Measurements from ENCODE around the gene SAFB2.

The SAFB2 gene

DNA sequence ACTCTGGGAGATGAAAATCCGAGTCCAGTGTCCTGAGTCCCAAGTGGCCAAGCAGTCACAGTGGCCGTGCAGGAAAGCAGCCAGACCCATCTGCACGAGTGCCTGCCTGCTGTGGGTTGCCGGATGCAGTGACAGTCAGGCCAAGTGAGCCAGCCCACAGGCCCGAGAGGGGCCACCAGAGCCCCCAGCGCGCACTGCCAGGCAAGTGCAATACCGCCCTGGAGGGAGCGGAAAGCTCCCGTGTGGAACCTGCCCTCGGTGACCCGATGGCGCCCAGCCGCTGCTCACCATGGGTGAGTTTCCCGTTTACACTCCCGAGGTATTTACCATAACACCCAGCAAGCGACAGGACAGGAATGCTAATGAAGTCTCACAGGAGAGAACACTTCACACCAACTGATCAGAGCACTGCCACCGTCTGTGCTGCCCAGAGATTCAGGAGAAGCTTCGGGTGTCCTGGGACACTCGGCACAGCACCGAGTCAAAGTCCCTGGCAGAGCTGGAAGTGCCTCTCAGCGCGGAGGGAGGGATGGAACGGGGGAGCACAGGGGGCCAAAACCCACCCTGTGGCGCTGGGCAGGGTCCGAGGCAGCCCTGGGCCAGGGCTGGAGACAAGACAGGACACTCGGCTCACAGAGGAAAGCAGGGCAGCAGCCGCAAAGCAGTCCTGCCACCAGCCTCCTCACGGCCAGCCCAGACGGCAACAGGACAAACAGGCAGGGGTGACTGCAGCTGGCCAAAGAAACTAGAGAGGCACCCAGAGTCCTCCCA lies 33.5 kb downstream of the SAFB2 start:
- intact Hi-C loops (cut with DNase I), result loop anchor here (10.0 kb wide), 1 partner anchor 544 kb away; no protein-coding TSS in a partner anchor
- DNase-seq, result no peak

DNA sequence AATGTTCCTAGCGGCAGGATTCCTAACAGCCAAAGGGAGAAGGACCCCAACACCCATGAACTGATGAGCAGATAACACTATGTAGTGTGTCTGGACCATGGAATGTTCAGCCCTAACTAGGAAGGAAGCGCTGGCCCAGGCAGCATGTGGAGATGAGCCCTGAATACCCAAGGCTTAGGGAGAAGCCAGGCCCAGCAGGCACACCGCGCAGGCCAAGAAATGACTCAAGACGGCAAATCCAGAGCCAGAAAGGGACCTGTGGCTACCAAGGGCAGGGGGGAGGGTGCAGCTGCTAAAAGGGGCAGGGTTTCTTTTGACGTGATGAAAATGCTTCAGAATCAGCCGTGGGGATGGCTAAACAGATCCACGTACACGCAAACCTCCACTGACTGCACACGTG lies 34.1 kb downstream of the SAFB2 start:
- peak in 9 of 42 donors; percentile 13 to 66 (median 39) for DNase-seq
- intact Hi-C loops (cut with DNase I), result loop anchor here (10.0 kb wide), 1 partner anchor 544 kb away; no protein-coding TSS in a partner anchor

DNA sequence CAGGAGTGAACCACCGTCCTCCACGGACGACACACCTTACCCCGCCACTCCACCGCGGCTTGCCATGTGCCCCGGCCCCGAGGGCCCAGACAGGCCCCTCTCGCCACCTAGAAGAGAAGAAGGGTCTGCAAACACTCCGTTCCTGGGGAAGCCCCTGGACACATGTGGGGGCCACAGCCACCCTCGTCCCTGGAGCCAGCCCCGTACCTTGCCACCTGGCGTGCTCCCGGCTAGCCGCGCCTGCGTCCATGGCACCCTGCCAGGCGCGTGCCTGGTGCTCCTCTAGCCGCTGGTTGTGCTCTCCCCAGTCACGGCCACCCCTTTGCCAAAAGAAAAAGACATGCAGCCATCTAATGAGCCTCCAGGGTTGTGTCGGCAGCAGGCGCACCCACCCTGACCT lies 34.9 kb downstream of the SAFB2 start:
- DNase-seq, result no peak
- intact Hi-C loops (cut with DNase I), result loop anchor here (10.0 kb wide), 1 partner anchor 543 kb away; no protein-coding TSS in a partner anchor

DNA sequence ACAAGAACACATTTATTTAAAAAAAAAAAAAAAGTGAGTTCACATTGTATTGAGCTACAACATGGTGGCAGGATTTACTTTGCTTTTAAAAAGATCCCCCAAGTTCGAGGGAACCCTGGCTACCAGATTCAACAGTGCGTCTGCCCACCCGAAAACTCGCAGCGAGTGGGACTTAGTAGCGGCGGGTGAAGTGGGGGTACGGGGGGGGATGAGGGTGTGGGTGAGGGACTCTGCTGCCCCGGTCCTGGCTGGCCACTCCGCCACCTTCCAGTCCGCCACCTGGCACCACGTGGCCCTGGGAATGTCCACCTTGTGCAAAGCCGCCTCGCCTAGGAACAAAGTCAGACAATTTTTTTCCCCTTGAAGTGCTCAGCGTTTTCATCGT lies 35.5 kb downstream of the SAFB2 start:
- intact Hi-C loops (cut with DNase I), result loop anchor here (10.0 kb wide), 1 partner anchor 542 kb away; no protein-coding TSS in a partner anchor
- no peak for DNase-seq

DNA sequence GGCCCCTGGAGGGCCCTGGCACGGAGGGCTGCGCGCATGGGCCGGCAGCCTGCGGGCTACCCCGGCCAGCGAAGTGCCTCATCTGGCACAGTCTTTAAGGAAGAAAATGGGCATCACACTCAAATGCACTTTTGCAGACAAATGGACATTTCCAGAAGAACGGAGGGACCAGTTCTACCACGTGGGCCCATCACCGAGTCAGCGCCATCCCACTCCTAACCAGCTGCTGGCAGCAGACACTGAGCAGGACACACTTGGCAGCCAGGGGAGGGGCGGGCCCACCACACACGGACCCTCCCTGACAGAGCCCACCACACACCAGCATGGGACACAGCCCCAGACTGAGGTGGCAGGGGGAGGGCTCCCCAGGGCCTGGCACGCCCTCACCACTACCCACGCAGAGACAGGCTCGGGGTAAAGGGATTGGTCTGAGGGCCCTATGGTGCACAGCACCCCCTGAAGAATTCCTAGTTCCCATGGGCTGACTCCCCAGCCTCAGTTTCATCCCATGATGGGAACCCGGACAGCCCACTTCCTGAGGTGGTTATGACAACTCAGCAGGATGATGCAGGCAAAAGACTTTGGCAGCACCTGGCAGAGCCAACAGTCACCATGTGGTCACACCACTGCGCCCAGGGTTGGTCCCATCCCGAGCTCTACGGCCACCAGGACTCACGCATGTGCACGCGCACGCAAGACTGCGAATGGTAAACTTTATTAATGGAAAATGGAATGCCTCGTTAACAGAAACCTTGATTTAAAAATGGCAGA lies 36.1 kb downstream of the SAFB2 start:
- intact Hi-C loops (cut with DNase I), result loop anchor here (10.0 kb wide), 1 partner anchor 542 kb away; no protein-coding TSS in a partner anchor
- DNase-seq, result peak in 9 of 42 donors; percentile 16 to 69 (median 37)

DNA sequence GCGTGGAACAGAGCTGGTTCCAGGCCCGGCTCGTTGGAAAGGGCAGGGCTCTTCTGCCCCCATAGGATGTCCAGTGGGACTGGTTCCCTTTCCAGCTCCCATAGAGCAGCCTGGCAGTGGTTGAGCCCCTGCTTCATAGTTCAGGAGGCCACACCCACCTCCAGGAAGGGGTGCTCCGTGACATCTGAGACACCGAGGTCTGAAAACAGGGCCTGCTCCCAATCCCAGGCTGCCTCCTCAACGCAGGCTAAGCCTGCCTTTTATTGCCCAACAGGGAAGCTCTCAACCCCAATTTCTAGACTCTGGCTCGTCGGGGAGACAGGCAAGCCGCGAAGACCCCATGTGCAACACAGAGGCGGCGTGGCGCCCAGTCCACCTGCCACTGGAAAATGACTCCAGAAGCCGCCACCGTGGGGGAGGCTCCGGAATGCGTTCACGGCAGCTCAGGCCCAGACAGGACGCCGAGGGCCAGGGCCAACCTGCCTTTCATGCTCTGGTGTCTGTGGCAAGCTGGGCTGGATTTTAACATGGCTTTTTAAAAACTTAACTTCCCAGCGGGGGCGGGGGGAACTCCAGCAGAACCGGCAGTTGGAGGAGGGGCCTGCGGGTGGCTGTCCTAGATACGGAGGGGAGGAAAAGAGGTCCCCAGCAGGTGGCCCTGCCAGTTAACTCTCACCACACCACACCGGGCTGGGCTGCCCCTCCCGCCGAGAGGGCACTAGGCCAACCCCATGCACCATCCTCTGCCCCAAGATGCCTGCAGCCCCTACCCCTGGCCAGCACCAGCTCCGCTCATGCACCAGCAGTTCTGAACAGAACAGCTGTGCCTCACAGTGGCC lies 36.9 kb downstream of the SAFB2 start:
- intact Hi-C loops (cut with DNase I), result loop anchor here (10.0 kb wide), 1 partner anchor 541 kb away; no protein-coding TSS in a partner anchor

DNA sequence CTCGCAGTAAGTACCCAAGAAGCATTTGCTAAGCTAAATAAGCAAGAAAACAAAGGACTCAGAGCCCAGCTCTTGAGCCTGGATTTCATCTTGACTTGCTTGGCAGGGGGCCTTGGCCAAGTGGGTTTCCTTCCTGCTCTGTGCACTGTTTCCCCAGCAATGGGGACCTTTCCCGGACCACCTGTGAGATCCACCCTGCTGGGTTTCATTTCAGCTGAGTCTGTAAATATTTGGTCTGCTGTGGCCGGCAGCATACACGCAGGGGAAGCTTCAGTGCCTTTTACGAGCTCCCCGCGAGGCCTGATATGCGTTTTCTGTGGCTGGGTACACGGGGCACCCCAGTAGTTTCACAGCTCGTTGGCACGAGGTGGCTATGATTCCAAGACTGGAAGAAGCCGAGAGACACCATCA lies 42.4 kb downstream of the SAFB2 start:
- intact Hi-C loops (cut with DNase I), result loop anchor here (10.0 kb wide), 1 partner anchor 535 kb away; no protein-coding TSS in a partner anchor
- DNase-seq, result no peak

More for the DNA sequence above, 36.9 kb downstream of the SAFB2 start:
- DNase-seq, result peak in 40 of 42 donors; percentile 11 to 75 (median 45)

DNA sequence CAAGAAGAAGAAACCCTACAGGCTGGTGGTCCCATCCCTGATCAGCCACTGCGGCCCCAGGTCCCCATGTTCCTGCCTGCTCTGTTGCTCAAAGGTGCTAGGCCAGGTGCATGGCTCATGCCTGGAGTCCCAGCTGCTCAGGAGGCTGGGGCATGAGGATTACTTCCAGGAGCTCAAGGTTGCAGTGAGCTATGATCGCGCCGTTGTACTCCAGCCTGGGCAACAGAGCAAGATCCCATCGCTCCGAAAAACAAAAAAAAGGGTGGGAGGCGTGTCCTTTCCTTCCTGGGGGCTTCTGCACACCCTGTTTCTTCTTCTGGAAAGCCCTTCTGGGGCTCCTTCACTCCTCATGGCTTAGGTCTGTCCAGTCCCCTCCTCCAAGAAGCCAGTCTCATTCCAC lies 42.9 kb downstream of the SAFB2 start:
- DNase-seq, result no peak
- intact Hi-C loops (cut with DNase I), result loop anchor here (10.0 kb wide), 1 partner anchor 535 kb away; no protein-coding TSS in a partner anchor

DNA sequence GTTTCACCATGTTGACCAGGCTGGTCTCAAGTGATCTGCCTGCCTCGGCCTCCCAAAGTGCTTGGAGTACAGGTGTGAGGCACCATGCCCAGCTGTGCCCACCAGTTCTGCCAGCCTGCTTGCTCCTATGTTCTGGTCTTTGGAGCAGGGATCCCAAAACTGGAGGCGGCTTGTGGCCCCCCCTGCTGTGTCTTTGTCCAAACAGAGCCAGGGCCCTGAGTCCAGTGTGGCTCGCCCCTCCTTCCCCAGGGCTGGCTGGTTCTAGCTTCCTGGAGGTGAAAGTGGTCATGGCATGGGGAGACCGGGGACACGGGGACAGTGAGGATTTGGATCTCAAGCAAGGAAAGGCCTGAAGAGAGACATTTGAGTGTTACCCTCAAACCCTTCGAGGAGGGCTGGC lies 43.3 kb downstream of the SAFB2 start:
- intact Hi-C loops (cut with DNase I), result no loop called here
- no peak for DNase-seq

DNA sequence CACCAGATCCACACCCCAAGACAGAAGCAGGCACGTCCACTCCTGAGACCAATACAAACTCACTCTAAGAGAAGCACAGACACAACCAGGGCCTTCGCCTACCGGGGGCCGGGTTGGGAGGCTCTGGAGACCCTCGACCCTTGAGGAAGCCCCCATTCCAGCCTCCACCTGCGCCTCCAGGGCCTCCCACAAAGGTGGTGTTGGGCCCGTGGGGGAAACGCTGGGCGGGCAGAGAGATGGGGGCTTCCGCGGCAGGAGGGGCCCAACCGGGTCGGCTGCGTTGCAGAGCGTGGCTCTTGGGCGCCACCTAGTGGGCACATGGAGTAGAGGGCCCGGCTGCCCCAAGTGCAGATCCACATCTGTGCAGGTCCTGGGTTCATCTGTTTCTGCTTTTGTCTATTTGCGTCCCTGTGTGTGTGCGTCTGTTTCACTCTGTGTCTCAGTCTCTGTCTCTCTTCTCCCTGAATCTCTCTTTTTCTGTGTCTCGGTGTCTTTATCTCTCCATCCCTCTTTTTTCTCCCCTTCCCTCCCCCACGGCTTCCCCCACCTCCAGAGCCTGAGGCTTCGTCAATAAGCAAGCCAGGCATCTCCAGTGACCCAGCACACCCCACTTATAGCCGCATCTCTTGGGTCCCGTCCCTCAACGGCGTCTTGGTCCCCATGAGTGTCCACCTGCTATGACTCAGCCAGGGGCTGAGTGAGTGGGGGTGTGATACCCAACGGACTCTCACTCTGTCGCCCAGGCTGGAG lies 44.3 kb downstream of the SAFB2 start:
- intact Hi-C loops (cut with DNase I), result no loop called here
- peak; percentile 36 to 89 (median 76) for DNase-seq

DNA sequence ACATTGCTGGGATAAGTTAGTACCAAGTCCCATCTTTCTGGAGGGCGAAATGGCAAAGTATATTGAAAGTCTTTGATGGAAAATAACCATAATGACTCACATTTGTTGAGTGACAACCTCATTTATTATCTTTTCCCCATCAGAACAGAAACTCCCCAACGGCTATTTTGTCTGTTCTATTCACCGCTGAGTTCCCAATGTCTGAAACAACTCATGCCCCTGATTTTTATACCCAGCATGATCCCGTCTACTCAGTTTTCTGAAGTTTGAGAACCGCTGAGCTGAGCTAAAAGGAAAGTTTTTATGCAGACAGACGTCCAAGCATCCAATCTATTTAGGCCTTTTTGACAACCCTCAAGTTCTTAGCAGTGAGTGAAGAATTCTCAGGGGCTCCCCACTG lies 47.0 kb downstream of the SAFB2 start:
- intact Hi-C loops (cut with DNase I), result no loop called here
- DNase-seq, result no peak

DNA sequence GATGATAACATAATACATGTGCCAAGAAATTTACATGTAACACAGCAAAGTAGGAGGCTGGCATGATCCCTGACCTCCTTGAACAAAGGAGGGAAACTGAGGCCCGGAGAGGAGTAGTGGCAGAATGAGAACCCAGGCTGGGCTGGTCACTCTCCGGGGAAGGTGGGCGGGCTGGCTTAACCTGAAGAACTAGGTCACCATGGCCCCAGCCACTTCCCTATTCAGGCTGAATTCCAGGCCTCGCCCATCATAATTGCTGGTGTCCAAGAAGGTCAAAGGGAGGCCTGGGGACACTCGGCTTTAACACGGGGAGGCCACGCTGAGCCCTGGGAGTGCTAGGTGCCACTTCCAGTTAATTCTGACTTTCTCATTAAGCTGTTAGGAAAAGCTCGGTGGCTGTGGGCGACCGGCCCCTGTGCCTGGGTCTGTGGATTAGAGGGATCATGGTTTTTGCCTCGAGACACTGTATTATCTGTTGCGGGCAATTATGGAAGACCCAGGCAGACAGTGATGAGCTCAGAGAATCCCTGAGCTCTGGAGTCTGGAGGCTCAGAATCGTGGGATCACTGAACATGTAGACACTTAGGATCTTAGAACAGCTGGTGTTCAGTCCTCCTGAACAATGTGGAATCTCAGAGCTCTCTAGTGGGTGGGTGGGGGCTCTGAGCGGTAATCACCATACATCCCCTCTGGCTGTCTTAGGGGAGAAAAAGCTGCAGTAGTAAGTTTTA lies 49.9 kb downstream of the SAFB2 start:
- no peak for DNase-seq
- intact Hi-C loops (cut with DNase I), result no loop called here

DNA sequence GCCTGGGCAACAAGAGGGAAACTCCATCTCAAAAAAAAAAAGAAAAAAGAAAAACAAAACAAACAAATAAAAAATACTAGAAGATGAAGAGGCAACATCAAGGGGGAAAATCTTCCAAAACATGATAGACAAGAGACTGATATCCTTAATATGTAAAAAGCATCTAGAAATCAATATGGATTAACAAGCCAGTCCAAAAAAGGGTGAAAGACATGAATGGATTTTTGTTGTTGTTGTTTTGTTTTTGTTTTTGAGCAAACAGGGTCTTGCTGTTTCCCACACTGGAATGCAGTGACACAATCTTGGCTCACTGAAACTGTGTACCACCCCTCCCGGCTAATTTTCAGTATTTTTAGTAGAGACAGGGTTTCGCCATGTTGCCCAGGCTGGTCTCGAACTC lies 50.8 kb downstream of the SAFB2 start:
- intact Hi-C loops (cut with DNase I), result no loop called here
- no peak for DNase-seq

DNA sequence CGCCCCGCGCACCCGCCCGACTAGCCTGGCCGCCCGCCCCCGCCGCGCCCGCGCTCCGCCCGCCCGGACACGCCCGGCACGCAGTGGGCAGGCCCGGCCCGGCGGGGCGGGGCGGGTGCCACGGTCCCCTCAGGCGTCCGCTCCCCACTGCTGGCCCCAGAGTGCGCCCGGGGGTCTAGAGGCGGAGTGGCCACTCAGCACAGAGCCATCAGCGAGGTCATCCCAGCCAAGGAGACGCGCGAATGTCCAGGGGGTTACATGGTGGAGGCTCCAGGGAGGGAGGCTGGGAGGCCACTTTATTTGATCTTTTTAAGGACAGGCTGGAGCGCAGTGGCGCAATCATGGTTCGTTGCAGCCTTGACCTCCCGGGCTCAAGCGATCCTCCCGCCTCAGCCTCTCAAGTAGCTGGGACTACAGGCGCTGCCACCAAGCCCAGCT lies 54.6 kb downstream of the SAFB2 start:
- DNase-seq, result no peak
- intact Hi-C loops (cut with DNase I), result no loop called here

DNA sequence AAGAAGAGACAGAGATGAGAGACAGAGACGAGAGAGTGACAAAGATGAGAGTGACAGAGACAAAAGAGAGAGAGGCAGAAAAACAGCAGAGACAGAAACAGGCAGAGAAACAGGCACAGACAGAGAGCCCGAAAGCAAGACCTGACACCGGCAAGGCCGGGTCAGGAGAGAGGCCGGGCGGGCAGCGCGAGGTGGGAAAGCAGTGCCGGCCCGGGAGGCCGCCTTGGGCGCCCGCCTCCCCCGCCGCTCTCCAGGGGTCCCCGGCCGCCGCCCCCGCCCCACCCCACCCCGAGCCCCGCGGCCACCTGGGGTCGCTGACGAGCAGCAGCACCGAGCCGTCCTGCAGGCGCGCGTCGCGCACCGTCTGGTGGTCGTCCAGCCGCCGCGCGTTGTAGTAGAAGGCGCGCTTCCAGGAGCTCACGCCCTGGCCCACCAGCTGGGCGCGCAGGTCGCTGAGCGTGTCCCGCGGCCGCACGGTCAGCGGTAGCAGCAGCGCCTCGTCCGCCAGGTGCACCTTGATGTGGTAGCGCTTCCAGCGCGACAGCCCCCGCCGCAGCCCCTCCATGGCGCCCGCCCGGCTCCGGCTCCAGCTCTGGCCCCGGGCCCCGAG lies 55.1 kb downstream of the SAFB2 start, which contains the start of gene TINCR:
Gene TINCR (minus strand): TSS at position 594 of the 610 bp plus-strand sequence.
- no peak for DNase-seq
- intact Hi-C loops (cut with DNase I), result no loop called here

DNA sequence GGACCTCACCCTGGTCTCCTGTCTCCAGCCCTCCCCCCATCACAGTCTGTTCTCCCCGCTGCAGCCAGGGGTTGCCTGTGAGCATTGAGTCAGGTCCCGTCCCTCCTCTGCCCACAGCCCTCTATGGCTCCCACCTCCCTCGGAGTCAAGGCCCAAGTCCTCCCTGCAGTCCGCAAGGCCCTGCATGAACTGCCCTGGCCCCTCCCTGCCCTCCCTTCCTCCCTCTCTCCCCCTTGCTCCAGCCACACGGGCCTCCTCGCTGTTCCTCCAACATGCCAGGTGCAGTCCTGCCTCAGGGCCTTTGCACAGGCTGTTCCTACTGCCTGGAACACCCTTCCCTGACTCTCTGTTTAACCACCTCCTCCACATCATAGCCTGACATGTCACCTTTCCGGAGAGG lies 57.6 kb downstream of the SAFB2 start:
- intact Hi-C loops (cut with DNase I), result no loop called here
- DNase-seq, result no peak

DNA sequence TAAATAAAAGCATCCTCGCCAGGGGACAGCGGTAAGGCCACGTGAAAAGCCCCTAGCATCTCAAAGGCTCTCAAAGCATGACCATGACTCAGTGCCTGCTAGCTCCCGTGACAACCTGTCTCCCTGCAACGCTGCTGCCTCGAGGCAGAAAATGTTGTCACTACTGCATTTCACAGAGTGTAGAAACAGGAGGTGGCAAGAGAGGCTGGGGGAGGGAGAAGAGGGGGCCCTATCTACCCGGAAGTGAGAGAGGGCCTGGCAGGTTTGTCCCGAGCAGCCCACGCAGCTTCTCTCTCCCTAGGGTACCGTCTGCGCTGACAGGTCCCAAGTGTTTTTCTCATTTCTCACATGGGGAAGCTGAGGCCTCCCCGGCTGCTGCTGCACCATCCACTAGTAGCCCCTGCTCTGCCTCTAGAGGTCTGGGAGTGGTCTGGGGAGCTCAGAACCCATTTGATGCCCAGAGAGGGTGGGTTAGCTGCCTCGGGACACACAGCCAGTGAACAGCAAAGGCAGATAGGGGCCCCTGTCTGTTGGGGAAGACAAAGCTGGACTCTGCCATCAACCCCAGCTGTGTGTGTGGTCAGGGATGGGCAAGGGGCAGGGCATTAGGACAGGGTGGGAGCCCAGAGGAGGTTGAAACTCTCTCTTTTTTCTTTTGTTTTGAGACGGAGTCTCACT lies 58.5 kb downstream of the SAFB2 start:
- intact Hi-C loops (cut with DNase I), result no loop called here
- DNase-seq, result no peak
